IPS-11a (cell line): ENCODE measurements around the gene INO80C.
A peak's percentile ranks its signal among the peaks of the same experiment; 100 is the strongest.

Experiments
- H3K4me3 ChIP-seq: one replicate; pipeline ENCODE4 v1.5.1; 2013; ENCODE audit warnings: low read depth, low read length, control low read depth

Gene INO80C

GRCh38 chr18:35497370-35498197, at the start of gene INO80C:
Gene INO80C, minus strand, starts transcription at chr18:35497960. Its CDS starts 86 bp downstream, at chr18:35497874.
- H3K4me3 ChIP-seq, result peak within 1 kb of the TSS; percentile 89

GRCh38 chr18:35547008-35547605, 49.3 kb upstream of the INO80C start:
- H3K4me3 ChIP-seq, result no peak overlapping the region

- H3K4me3 ChIP-seq, result no peak overlapping the region
These were observed 44.6 kb upstream of the INO80C start for GRCh38 chr18:35542356-35542755.

DNA sequence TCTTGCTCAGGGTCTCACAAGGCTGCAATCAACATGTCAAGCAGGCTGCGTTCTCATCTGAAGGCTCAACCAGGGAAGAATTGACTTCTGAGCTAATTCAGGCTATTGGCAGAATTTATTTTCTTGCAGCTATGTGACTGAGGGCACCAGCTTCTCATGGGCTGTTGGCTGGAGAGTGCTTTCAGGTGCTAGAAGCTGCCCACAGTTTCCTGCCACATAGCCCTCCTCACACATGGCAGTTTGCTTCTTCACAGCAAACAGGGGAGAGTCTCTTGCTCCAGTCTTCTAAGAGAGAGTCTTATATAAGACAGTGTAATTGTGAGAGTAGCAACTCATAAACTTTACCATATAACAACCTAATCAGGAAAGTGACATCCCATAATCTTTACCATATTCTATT, 37.5 kb upstream of the INO80C start:
- no peak overlapping the region for H3K4me3 ChIP-seq

GRCh38 chr18:35533916-35534405, 36.2 kb upstream of the INO80C start:
- H3K4me3 ChIP-seq, result no peak overlapping the region

DNA sequence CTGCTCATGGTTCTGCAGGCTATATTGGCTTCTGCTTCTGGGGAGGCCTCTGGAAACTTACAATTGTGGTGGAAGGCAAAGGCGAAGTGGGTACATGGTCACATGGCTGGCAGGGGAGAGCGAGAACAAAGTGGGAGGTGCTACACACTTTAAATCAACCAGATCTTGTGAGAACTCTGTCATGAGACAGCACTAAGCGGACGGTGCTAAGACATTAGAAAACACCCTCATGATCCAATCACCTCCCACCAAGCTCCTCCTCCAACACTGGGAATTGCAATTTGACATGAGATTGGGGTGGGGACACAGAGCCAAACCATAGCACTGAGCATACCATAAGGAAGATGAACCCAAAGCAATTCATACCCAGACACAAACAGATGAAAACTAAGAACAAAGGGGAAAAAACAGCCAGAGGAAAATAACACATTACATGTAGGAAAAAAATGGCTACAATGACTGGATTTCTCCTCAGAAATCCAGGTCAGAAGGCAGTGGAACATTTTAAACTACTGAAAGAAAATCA, 31.1 kb upstream of the INO80C start:
- H3K4me3 ChIP-seq, result no peak overlapping the region

DNA sequence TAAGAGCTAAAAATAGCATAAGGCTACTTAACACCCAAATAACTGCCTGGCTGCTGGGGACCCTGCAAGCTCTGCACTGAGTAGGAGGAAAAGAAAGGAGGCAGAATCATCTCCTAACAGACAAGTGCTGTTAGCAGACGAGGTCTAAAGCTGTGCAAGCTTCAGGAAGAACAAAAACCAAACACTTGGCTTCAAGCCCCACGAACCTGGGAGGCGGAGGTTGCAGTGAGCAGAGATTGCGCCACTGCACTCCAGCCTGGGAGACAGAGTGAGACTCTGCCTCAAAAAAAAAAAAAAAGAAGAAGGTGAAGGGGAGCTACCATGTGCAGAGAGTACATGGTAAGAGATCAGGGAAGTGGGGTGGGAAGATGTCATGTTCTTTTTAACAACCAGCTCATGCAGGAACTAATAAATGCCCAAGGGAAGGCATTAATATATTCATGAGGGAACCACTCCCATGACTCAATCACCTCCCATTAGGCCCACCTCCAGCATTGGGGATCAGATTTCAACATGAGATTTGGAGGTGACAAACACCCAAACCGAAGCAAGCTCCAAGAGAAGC, 28.8 kb upstream of the INO80C start:
- H3K4me3 ChIP-seq, result no peak overlapping the region

GRCh38 chr18:35525795-35526494, 28.2 kb upstream of the INO80C start:
- no peak overlapping the region for H3K4me3 ChIP-seq

- no peak overlapping the region for H3K4me3 ChIP-seq
These were observed 26.5 kb upstream of the INO80C start for GRCh38 chr18:35524226-35524625.

GRCh38 chr18:35522130-35522959, 24.6 kb upstream of the INO80C start:
- no peak overlapping the region for H3K4me3 ChIP-seq

DNA sequence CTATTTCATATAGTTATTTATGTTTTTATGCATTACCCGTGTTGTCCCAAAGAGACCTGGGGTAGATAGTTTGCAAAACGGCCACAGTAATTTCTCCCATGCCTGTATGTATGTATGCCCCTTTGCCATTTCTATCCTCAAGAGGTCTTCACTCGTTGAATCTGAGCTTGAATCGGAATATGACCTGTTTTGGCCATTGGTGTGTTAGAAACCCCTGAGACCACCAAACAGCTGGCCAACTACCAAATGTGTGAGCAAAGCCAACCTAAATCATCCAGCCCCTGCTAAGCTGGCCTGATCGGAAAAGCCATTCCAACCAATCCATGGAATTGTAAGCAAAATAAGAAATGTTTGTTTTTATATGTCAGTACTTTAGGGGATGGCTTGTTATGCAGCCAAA, 23.4 kb upstream of the INO80C start:
- H3K4me3 ChIP-seq, result no peak overlapping the region

DNA sequence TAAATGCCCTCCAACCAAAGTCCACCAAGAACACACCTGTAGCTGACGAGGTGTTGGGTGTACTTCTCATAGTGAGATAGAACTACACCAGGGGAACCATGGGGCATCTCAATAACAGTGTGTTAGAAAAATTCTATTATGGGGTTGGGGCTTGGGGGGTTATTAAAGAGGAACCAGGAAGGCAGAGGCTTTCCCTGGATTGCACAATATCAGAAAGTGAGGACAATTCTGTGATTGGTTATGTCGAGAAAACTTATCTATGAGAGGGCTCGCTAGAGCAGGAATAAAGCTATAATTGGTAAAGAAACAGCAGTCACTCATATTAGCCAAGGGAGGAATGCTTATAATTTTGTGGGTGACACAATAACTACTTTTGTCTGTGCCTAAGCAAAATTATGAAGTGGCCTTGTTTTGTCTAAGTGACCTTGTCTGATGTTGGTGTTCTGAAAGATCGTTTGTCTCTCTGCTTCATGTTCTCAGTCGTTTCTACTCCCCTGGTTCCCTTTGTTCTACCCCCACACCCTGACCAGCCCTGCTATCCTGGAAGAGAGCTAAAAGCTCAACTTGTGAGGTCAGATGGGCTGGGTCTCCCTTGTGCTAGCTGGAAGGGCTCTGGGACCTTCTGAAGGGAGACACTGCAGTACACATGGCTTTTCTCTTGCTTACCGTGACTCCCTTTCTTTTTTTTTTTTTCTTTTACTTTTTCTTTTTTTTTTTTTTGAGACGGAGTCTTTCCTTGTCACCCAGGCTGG, 21.6 kb upstream of the INO80C start:
- H3K4me3 ChIP-seq, result no peak overlapping the region

DNA sequence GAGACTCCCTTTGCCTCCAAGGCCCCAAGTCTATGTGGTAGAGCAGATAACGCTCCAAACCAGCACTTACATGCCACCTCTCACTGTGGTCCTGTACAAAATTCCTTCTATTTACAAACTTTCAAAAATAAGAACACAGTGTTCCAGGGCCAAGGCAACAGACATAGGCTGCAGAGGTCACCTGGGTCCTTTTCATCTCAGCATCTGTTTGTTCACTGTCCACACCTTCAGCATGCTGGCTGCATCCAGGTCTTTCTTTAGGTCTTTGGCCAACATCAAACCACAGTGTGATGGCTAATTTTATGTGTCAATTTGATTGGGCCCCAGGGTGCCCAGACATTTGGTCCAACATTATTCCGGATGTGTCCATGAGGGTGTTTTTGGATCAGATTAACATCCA, 20.0 kb upstream of the INO80C start:
- H3K4me3 ChIP-seq, result no peak overlapping the region

DNA sequence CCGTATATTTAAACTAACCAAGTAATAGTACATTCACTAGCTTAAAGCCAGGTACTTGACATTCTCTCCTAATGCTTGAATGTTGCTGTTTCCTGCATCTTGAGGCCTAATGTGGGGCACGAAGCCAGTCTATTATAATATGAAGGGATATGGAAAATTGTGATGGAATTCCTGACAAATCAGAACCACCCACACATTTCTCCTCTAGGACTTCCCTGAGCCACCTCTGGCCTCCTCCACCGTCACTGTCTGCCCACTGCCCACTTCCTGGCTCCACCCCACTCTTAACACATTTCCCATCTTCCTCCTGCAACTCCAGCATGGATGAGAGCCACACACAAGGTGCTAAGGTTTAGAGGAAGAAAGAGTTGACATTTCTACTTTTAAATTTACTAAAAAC, 19.0 kb upstream of the INO80C start:
- H3K4me3 ChIP-seq, result no peak overlapping the region

DNA sequence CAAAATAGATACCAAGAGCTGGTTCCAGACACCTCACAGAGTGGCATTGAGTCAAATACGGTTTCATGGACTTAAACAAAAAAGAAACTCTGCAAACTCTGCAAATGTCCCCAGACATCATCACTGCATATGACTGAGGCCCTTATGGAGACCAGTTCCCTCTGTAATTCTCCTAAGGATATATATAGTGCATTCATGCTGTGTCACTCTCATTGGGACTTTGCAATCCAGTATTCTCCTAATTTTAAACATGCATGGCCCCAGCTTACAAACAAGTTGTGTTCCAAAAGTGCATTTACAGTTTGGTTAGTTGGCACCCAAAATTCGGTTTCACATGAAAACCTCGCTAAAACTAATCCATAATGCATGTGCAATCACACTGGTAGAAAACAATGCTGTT, 18.6 kb upstream of the INO80C start:
- H3K4me3 ChIP-seq, result no peak overlapping the region

DNA sequence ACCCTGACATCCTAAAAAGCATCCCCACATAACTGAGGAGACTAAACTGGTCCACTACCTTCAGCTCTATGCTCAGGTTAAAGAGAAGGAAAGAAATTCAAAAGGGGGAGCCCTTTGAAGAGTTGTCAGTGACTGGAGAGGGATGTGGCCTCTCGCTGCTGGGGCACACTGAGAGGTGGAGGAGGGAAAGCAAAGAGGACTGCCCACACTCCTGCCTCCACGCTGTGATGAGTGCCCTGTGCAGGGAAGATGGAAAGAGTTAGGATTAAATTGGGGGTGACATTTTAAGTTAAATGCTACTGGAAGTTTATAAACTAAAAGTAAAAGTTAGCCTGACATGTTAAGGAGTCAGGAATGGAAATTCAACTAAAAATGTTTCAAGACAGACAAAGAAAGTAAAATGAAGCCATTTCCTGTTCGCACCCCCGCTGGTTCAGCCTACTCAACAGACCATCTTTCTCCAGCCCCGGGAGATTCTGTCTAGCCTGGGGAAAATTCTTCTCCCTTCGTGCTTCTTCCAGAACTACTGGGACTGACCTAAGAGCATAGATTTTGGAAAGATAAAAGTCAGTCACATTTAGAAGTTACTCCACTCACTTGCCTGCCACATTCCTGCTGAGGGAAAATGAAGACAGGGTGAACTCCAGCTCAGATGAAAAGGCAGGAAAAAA, 17.8 kb upstream of the INO80C start:
- no peak overlapping the region for H3K4me3 ChIP-seq

DNA sequence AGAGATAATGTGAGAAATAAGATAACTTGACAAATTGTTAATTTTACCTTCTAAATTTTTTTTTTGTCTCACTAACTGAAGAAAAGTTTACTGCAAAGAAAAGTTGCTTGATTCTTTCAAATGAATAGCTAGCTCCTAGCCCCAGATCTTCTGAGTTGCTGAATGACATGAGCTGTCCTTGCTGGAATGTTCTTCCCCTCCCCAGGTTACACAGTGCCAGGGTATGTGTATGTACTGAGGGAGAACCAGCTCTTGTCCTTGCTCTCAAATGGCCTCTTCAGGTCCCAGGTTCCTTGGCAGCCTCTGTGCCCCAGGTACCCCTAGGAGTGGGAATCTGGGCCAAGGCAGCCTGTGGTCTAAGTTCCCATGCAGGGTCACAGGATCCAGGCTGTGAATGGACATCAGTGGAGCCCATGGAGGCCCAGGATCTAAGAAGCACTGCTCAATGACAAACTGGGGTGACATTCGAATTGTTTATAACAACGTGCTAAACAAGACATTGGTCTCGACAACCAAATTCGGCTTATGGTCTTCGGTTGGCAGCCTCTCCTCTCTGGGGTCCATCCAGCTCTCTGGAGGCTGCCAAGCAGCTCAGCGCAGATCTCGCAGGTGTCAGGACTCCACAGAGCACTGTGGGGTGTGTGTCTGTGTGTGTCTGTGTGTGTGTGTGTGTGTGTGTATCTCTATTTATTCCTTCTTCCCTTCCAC, 17.1 kb upstream of the INO80C start:
- H3K4me3 ChIP-seq, result no peak overlapping the region

GRCh38 chr18:35514283-35514682, 16.5 kb upstream of the INO80C start:
- no peak overlapping the region for H3K4me3 ChIP-seq
